CD14-positive monocyte (primary cell): Measurements from ENCODE around the gene LRRTM4. TPM values are rescaled to one million over a fixed set of nuclear protein-coding genes. Genes with fewer than 3 reads are reported as not detected.

ENCODE experiments used
- DNase-seq, 3 donors: peaks; one replicate each; pipeline ENCODE4 v3.0.0-alpha.2; 2011 to 2022
- H2AFZ ChIP-seq: 2 replicates; pipeline ENCODE4 v1.6.0; 2012; ENCODE audit warnings: mild to moderate bottlenecking, low read depth, low read length, inconsistent platforms; ENCODE audit not compliant: insufficient read depth, poor library complexity, severe bottlenecking
- H3K27ac ChIP-seq, 2 donors: 1 replicate in 1 of 2; 2 replicates in 1 of 2; pipeline ENCODE4 v1.5.1; 2012 to 2013; ENCODE audit warnings: low read length in 2 of 2, control low read depth in 1 of 2, inconsistent platforms in 1 of 2, low read depth in 1 of 2, mild to moderate bottlenecking in 1 of 2
- H3K27me3 ChIP-seq, 2 donors: one replicate each; pipeline versions ENCODE4 v1.6.0 to v1.6.1; 2011 to 2013; ENCODE audit warnings: low read length in 2 of 2; ENCODE audit not compliant: control insufficient read depth in 2 of 2, insufficient read depth in 2 of 2
- H3K36me3 ChIP-seq, 2 donors: replicated peaks in 1 of 2; 1 replicate in 1 of 2; 2 replicates in 1 of 2; pipeline versions ENCODE4 v1.5.1 to v1.6.1; 2012 to 2013; ENCODE audit warnings: low read length in 2 of 2, control low read depth in 1 of 2, inconsistent platforms in 1 of 2, mild to moderate bottlenecking in 1 of 2; ENCODE audit not compliant: insufficient read depth in 2 of 2, control insufficient read depth in 1 of 2
- H3K4me1 ChIP-seq, 2 donors: 1 replicate in 1 of 2; 2 replicates in 1 of 2; pipeline versions ENCODE4 v1.5.1 to v1.6.1; 2012 to 2013; ENCODE audit warnings: low read length in 2 of 2, control low read depth in 1 of 2, inconsistent platforms in 1 of 2, mild to moderate bottlenecking in 1 of 2, moderate library complexity in 1 of 2; ENCODE audit not compliant: insufficient read depth in 2 of 2, control insufficient read depth in 1 of 2
- H3K4me2 ChIP-seq: replicated peaks from 2 replicates; pipeline ENCODE3; 2012; ENCODE audit warnings: low read length, moderate library complexity, mild to moderate bottlenecking; ENCODE audit not compliant: poor library complexity, severe bottlenecking; ENCODE audit errors: extremely low read depth
- H3K4me3 ChIP-seq, 3 experiments: fragments of 200-600 bp in 1 of 3; sonication (generic) in 1 of 3; replicated peaks in 1 of 3; 1 replicate in 2 of 3; 2 replicates in 1 of 3; pipeline ENCODE4 v1.5.1; 2011 to 2013; ENCODE audit warnings: low read length in 3 of 3, mild to moderate bottlenecking in 3 of 3, control low read depth in 2 of 3, low read depth in 2 of 3, inconsistent platforms in 1 of 3, moderate library complexity in 1 of 3
- H3K79me2 ChIP-seq: 2 replicates; pipeline ENCODE4 v1.6.0; 2012; ENCODE audit warnings: mild to moderate bottlenecking, control low read depth, inconsistent platforms, low read length, moderate library complexity; ENCODE audit not compliant: insufficient read depth
- H3K9ac ChIP-seq: 2 replicates; pipeline ENCODE4 v1.6.0; 2017; ENCODE audit warnings: low read length, mild to moderate bottlenecking; ENCODE audit not compliant: insufficient read depth, poor library complexity, severe bottlenecking
- H3K9me3 ChIP-seq, 2 donors: replicated peaks in 1 of 2; 1 replicate in 1 of 2; 2 replicates in 1 of 2; pipeline versions ENCODE4 v1.5.1 to v1.6.1; 2012 to 2013; ENCODE audit warnings: low read length in 2 of 2, control low read depth in 1 of 2; ENCODE audit not compliant: control insufficient read depth in 1 of 2, insufficient read depth in 1 of 2
- H4K20me1 ChIP-seq: 2 replicates; pipeline ENCODE4 v1.6.0; 2012; ENCODE audit warnings: mild to moderate bottlenecking, low read length, control low read depth, moderate library complexity; ENCODE audit not compliant: insufficient read depth
- H3K27ac Mint-ChIP-seq, 7 donors: one replicate each; pipeline ENCODE4 v1.8.0; 2020; ENCODE audit warnings: mild to moderate bottlenecking in 7 of 7, mixed read lengths in 7 of 7, moderate library complexity in 6 of 7, inconsistent platforms in 2 of 7
- H3K27me3 Mint-ChIP-seq, 3 donors: one replicate each; pipeline ENCODE4 v1.8.0; 2021 to 2022; ENCODE audit warnings: low read depth in 3 of 3, mild to moderate bottlenecking in 3 of 3, mixed read lengths in 3 of 3, moderate library complexity in 3 of 3, inconsistent platforms in 1 of 3
- H3K36me3 Mint-ChIP-seq, 2 donors: one replicate each; pipeline ENCODE4 v1.8.0; 2020; ENCODE audit warnings: mixed read lengths in 2 of 2, inconsistent platforms in 1 of 2, mild to moderate bottlenecking in 1 of 2
- H3K4me1 Mint-ChIP-seq: one replicate; pipeline ENCODE4 v1.8.0; 2020; ENCODE audit warnings: mild to moderate bottlenecking, mixed read lengths
- H3K4me3 Mint-ChIP-seq, 2 donors: one replicate each; pipeline ENCODE4 v1.8.0; 2020; ENCODE audit warnings: mild to moderate bottlenecking in 2 of 2, mixed read lengths in 2 of 2, moderate library complexity in 1 of 2
- H3K9me3 Mint-ChIP-seq, 7 donors: one replicate each; pipeline ENCODE4 v1.8.0; 2020 to 2022; ENCODE audit warnings: mixed read lengths in 7 of 7, mild to moderate bottlenecking in 6 of 7, moderate library complexity in 6 of 7, inconsistent platforms in 2 of 7
- CTCF ChIP-seq: fragments of 200-600 bp; IDR thresholded peaks from one replicate; pipeline ENCODE4 v1.8.0; 2022; ENCODE audit warnings: antibody characterized with exemption, mild to moderate bottlenecking
- WGBS: methylation state at CpG from one replicate; pipeline ENCODE4 v1.1.5; 2013; ENCODE audit warnings: missing lambda C conversion rate; ENCODE audit not compliant: insufficient coverage; 5-methylcytosine and 5-hydroxymethylcytosine counted together
- intact Hi-C, 2 donors: fragments of 100-400 bp; cut with micrococcal nuclease; formaldehyde crosslinking; loops; one replicate each; pipeline versions ENCODE4 v1.15.0 to v1.15.1; 2023
- polyA plus RNA-seq, 3 donors: library from polyadenylated mRNA; depleted of rRNA in 1 of 3; unstranded in 2 of 3; stranded (reverse) in 1 of 3; fragments of 300-500 nt in 2 of 3; fragments of >200 nt in 1 of 3; fragmentation: Illumina TruSeq in 2 of 3; gene quantifications; 1 replicate in 2 of 3; 2 replicates in 1 of 3; pipeline ENCODE4 v1.2.3, GENCODE V29; 2012 to 2021

The LRRTM4 gene
- polyA plus RNA-seq, 3 donors: not detected

GRCh38 chr2:76749858-76750257, 772.3 kb downstream of the LRRTM4 start:
- no peak for DNase-seq
- H3K27ac ChIP-seq: no peak overlapping the region
- H3K79me2 ChIP-seq: no peaks in the 10 kb centered on the region
- H3K9me3 ChIP-seq: no peaks in the 10 kb centered on the region
- Mint-ChIP-seq H3K36me3 (no peaks in the 10 kb centered on the region), H3K4me3 (no peak overlapping the region), H3K9me3 (peaks cover 0 to 3% (median 0%) of the 10 kb centered on the region in 7 donors), H3K27me3 (no peaks in the 10 kb centered on the region), H3K4me1 (no peaks in the 10 kb centered on the region), H3K27ac (no peak overlapping the region)
- H3K4me3 ChIP-seq: no peak overlapping the region
- no peaks in the 10 kb centered on the region for H3K4me1 ChIP-seq
- no peak for TF ChIP-seq CTCF
- no peak overlapping the region for H3K4me2 ChIP-seq
- H4K20me1 ChIP-seq: no peaks in the 10 kb centered on the region
- H3K9ac ChIP-seq: no peak overlapping the region
- intact Hi-C loops: no loop called here
- H3K36me3 ChIP-seq: no peaks in the 10 kb centered on the region
- H2AFZ ChIP-seq: no peak overlapping the region
- H3K27me3 ChIP-seq: no peaks in the 10 kb centered on the region

- no peak overlapping the region for H3K27ac Mint-ChIP-seq
- intact Hi-C loops: no loop called here
- no peaks in the 10 kb centered on the region for H4K20me1 ChIP-seq
Observed at GRCh38 chr2:76748581-76749296, 773.4 kb downstream of the LRRTM4 start.

More at GRCh38 chr2:76748581-76749296, 773.4 kb downstream of the LRRTM4 start:
- Histone ChIP-seq H3K27ac (no peak overlapping the region), H3K4me1 (no peaks in the 10 kb centered on the region), H2AFZ (no peak overlapping the region), H3K4me2 (no peak overlapping the region), H3K9me3 (no peaks in the 10 kb centered on the region), H3K36me3 (no peaks in the 10 kb centered on the region), H3K27me3 (no peaks in the 10 kb centered on the region), H3K79me2 (no peaks in the 10 kb centered on the region), H3K9ac (no peak overlapping the region), H3K4me3 (no peak overlapping the region)
- no peak overlapping the region for H3K4me3 Mint-ChIP-seq
- H3K36me3 Mint-ChIP-seq: no peaks in the 10 kb centered on the region
- WGBS: 90% methylated on average over 9 of the region's 14 CpGs
- H3K4me1 Mint-ChIP-seq: no peaks in the 10 kb centered on the region
- H3K27me3 Mint-ChIP-seq: no peaks in the 10 kb centered on the region
- no peak for DNase-seq
- H3K9me3 Mint-ChIP-seq: peaks cover 0 to 3% (median 0%) of the 10 kb centered on the region in 7 donors
- no peak for TF ChIP-seq CTCF
